H9 (cell line): ENCODE results near the gene EOGT. TPM values are rescaled to one million over a fixed set of nuclear protein-coding genes. Genes with fewer than 3 reads are reported as not detected.

ENCODE experiments used
- DNase-seq: peaks from one replicate; pipeline ENCODE4 v3.0.0-alpha.2; 2017
- H2AFZ ChIP-seq: one replicate; pipeline ENCODE4 v1.6.1; 2013; ENCODE audit warnings: mild to moderate bottlenecking, low read length, control low read depth, moderate library complexity
- H2AK5ac ChIP-seq: 2 replicates; pipeline ENCODE4 v1.6.1; 2013; ENCODE audit warnings: low read length, control low read depth, mixed read lengths; ENCODE audit not compliant: insufficient read length
- H2BK120ac ChIP-seq: one replicate; pipeline ENCODE4 v1.6.1; 2013; ENCODE audit warnings: low read depth, mild to moderate bottlenecking, low read length, control low read depth, inconsistent platforms; ENCODE audit not compliant: poor library complexity, severe bottlenecking
- H2BK12ac ChIP-seq: 2 replicates; pipeline ENCODE4 v1.6.1; 2013; ENCODE audit warnings: low read length, control low read depth, mixed read lengths, low read depth; ENCODE audit not compliant: insufficient read length
- H2BK15ac ChIP-seq: 2 replicates; pipeline ENCODE4 v1.6.1; 2013; ENCODE audit warnings: low read depth, low read length, control low read depth
- H2BK20ac ChIP-seq: one replicate; pipeline ENCODE4 v1.6.1; 2013; ENCODE audit warnings: low read depth, mild to moderate bottlenecking, low read length, control low read depth, inconsistent platforms; ENCODE audit not compliant: poor library complexity, severe bottlenecking
- H2BK5ac ChIP-seq: 2 replicates; pipeline ENCODE4 v1.6.1; 2013; ENCODE audit warnings: low read length, control low read depth, mixed read lengths; ENCODE audit not compliant: insufficient read length
- H3K14ac ChIP-seq: 2 replicates; pipeline ENCODE4 v1.6.1; 2013; ENCODE audit warnings: low read length, control low read depth; ENCODE audit not compliant: insufficient read depth
- H3K18ac ChIP-seq: 2 replicates; pipeline ENCODE4 v1.6.1; 2013; ENCODE audit warnings: low read depth, mild to moderate bottlenecking, mixed read lengths, low read length, control low read depth; ENCODE audit not compliant: insufficient read length
- H3K23ac ChIP-seq: 2 replicates; pipeline ENCODE4 v1.6.1; 2013; ENCODE audit warnings: low read length, control low read depth, mixed read lengths, low read depth; ENCODE audit not compliant: insufficient read length
- H3K23me2 ChIP-seq: 2 replicates; pipeline ENCODE4 v1.6.1; 2013; ENCODE audit warnings: low read depth, mild to moderate bottlenecking, mixed read lengths, low read length, control low read depth; ENCODE audit not compliant: insufficient read length, poor library complexity, severe bottlenecking
- H3K27ac ChIP-seq: 2 replicates; pipeline ENCODE4 v1.5.1; 2013; ENCODE audit warnings: low read length, control low read depth, mixed read lengths, low read depth; ENCODE audit not compliant: insufficient read length
- H3K27me3 ChIP-seq: 2 replicates; pipeline ENCODE4 v1.6.1; 2013; ENCODE audit warnings: low read length, control low read depth, inconsistent platforms; ENCODE audit not compliant: insufficient read depth
- H3K4ac ChIP-seq: 2 replicates; pipeline ENCODE4 v1.6.1; 2013; ENCODE audit warnings: low read depth, mild to moderate bottlenecking, control low read depth, inconsistent platforms, low read length, moderate library complexity
- H3K4me1 ChIP-seq: 2 replicates; pipeline ENCODE4 v1.6.1; 2013; ENCODE audit warnings: low read length, control low read depth, inconsistent platforms; ENCODE audit not compliant: insufficient read depth
- H3K4me2 ChIP-seq: 2 replicates; pipeline ENCODE4 v1.6.1; 2013; ENCODE audit warnings: low read length, control low read depth, mixed read lengths; ENCODE audit not compliant: insufficient read length, insufficient read depth
- H3K56ac ChIP-seq: 2 replicates; pipeline ENCODE4 v1.6.1; 2013; ENCODE audit warnings: low read depth, mild to moderate bottlenecking, mixed read lengths, low read length, control low read depth; ENCODE audit not compliant: insufficient read length
- H3K79me1 ChIP-seq: 2 replicates; pipeline ENCODE4 v1.6.1; 2013; ENCODE audit warnings: low read depth, mild to moderate bottlenecking, moderate library complexity, low read length, control low read depth, inconsistent platforms; ENCODE audit not compliant: insufficient read depth, poor library complexity, severe bottlenecking
- H3K79me2 ChIP-seq: 2 replicates; pipeline ENCODE4 v1.6.1; 2013; ENCODE audit warnings: low read length, control low read depth, inconsistent platforms; ENCODE audit not compliant: insufficient read depth
- H3K9ac ChIP-seq: 2 replicates; pipeline ENCODE4 v1.6.1; 2013; ENCODE audit warnings: low read length, control low read depth, mixed read lengths; ENCODE audit not compliant: insufficient read length; ENCODE audit errors: extremely low read depth
- H3K9me3 ChIP-seq: one replicate; pipeline ENCODE4 v1.6.1; 2013; ENCODE audit warnings: low read depth, low read length, inconsistent platforms; ENCODE audit not compliant: control insufficient read depth
- H3T11ph ChIP-seq: one replicate; pipeline ENCODE4 v1.6.1; 2013; ENCODE audit warnings: mild to moderate bottlenecking, low read length, control low read depth, inconsistent platforms
- H4K20me1 ChIP-seq: one replicate; pipeline ENCODE4 v1.6.1; 2013; ENCODE audit not compliant: control insufficient read depth, insufficient read length, insufficient read depth
- H4K5ac ChIP-seq: 2 replicates; pipeline ENCODE4 v1.6.1; 2013; ENCODE audit warnings: low read depth, mild to moderate bottlenecking, mixed read lengths, low read length, control low read depth; ENCODE audit not compliant: insufficient read length
- H4K8ac ChIP-seq: replicated peaks from 2 replicates; pipeline ENCODE4 v1.6.1; 2013; ENCODE audit warnings: low read length, control low read depth, mixed read lengths, low read depth; ENCODE audit not compliant: insufficient read length
- H4K91ac ChIP-seq: 2 replicates; pipeline ENCODE4 v1.6.1; 2013; ENCODE audit warnings: low read depth, mild to moderate bottlenecking, moderate library complexity, mixed read lengths, low read length, control low read depth; ENCODE audit not compliant: insufficient read length
- H3K27ac Mint-ChIP-seq, 3 experiments: 2 replicates in 2 of 3; 3 replicates in 1 of 3; pipeline ENCODE4 v1.8.0; 2020 to 2021; ENCODE audit warnings: mixed read lengths in 3 of 3, mild to moderate bottlenecking in 1 of 3, moderate library complexity in 1 of 3
- H3K27me3 Mint-ChIP-seq: 2 replicates; pipeline ENCODE4 v1.8.0; 2021; ENCODE audit warnings: low read depth, mild to moderate bottlenecking, moderate library complexity, mixed read lengths
- H3K36me3 Mint-ChIP-seq, 3 experiments: 2 replicates in 2 of 3; 3 replicates in 1 of 3; pipeline ENCODE4 v1.8.0; 2020 to 2021; ENCODE audit warnings: low read depth in 3 of 3, mixed read lengths in 3 of 3; ENCODE audit not compliant: insufficient read depth in 1 of 3
- H3K4me1 Mint-ChIP-seq, 2 experiments: 2 replicates each; pipeline ENCODE4 v1.8.0; 2020; ENCODE audit warnings: mixed read lengths in 2 of 2
- H3K4me3 Mint-ChIP-seq, 2 experiments: 2 replicates in 1 of 2; 3 replicates in 1 of 2; pipeline ENCODE4 v1.8.0; 2020 to 2021; ENCODE audit warnings: mild to moderate bottlenecking in 2 of 2, mixed read lengths in 2 of 2, moderate library complexity in 1 of 2
- H3K9me3 Mint-ChIP-seq, 2 experiments: 2 replicates in 1 of 2; 3 replicates in 1 of 2; pipeline ENCODE4 v1.8.0; 2020; ENCODE audit warnings: mild to moderate bottlenecking in 2 of 2, mixed read lengths in 2 of 2, moderate library complexity in 1 of 2
- CTCF ChIP-seq: fragments of 200-600 bp; sonication (generic); conservative IDR thresholded peaks from 3 replicates; pipeline ENCODE4 v1.8.0; 2021; ENCODE audit warnings: antibody characterized with exemption, mild to moderate bottlenecking
- WGBS: extraction: QIAGEN DNeasy Blood & Tissue Kit; methylation state at CpG from one replicate; pipeline ENCODE4 v1.1.7; 2013; ENCODE audit warnings: missing lambda C conversion rate, low lambda C conversion rate, mixed read lengths; ENCODE audit not compliant: insufficient read length; ENCODE audit errors: extremely low coverage; 5-methylcytosine and 5-hydroxymethylcytosine counted together
- total RNA-seq: library from RNA; stranded (reverse); gene quantifications from 2 replicates; pipeline ENCODE4 v1.2.1, GENCODE V29; 2021

Gene EOGT
- total RNA-seq, 1 experiment from 2014 or later: 30.5 TPM

- H3K79me2 ChIP-seq: no peaks in the 10 kb centered on the region
- no peak overlapping the region for H3T11ph ChIP-seq
- Mint-ChIP-seq H3K4me1 (peaks cover 57 to 58% of the 10 kb centered on the region in 2 experiments), H3K27ac (peak overlapping the region in 2 of 3 experiments; percentile 77 to 99; a peak in 4 of 7 replicates), H3K9me3 (0 out of 5 replicates have a peak, but pooled peaks cover 0 to 3% of the 10 kb centered on the region in 2 experiments), H3K36me3 (peaks cover 4 to 25% (median 8%) of the 10 kb centered on the region in 3 experiments; a peak in 6 of 7 replicates), H3K4me3 (peak overlapping the region; percentile 39 to 51; a peak in 3 of 5 replicates), H3K27me3 (no peaks in the 10 kb centered on the region)
- H2BK20ac ChIP-seq: no peak overlapping the region
- no peaks in the 10 kb centered on the region for H3K79me1 ChIP-seq
- H3K23ac ChIP-seq: no peak overlapping the region
- peak overlapping the region; percentile 54 for H3K27ac ChIP-seq
- H3K4ac ChIP-seq: no peak overlapping the region
- peak overlapping the region; percentile 51 for H3K18ac ChIP-seq
- H4K8ac ChIP-seq: no peak overlapping the region
- no peak for TF ChIP-seq CTCF
- H4K20me1 ChIP-seq: no peaks in the 10 kb centered on the region
- peaks cover 11% of the 10 kb centered on the region; the same call in 1 of the 2 replicates for H3K4me1 ChIP-seq
- no CpG with 5 or more reads among the region's 8 CpGs for WGBS
- H2AFZ ChIP-seq: no peak overlapping the region
- H4K91ac ChIP-seq: no peak overlapping the region
- H2BK15ac ChIP-seq: no peak overlapping the region
- H3K27me3 ChIP-seq: no peaks in the 10 kb centered on the region
- H3K56ac ChIP-seq: no peak overlapping the region
- no peak for DNase-seq
- H2AK5ac ChIP-seq: no peak overlapping the region
- peaks cover 4% of the 10 kb centered on the region for H3K23me2 ChIP-seq
- no peak overlapping the region for H4K5ac ChIP-seq
- no peak overlapping the region for H2BK120ac ChIP-seq
- peak overlapping the region; percentile 20 for H3K9ac ChIP-seq
- H2BK12ac ChIP-seq: no peak overlapping the region
- no peak overlapping the region for H3K4me2 ChIP-seq
- H3K9me3 ChIP-seq: no peaks in the 10 kb centered on the region
- H3K14ac ChIP-seq: no peak overlapping the region
- no peak overlapping the region for H2BK5ac ChIP-seq
These were observed 2.3 kb downstream of the EOGT start for GRCh38 chr3:69011096-69011730.
